ENCODE data around the gene TMCO4. TPM values are rescaled to one million over a fixed set of nuclear protein-coding genes. Genes with fewer than 3 reads are reported as not detected.

Gene TMCO4
- total RNA-seq, 1 donor from 2014 or later: 10.0 TPM

DNA sequence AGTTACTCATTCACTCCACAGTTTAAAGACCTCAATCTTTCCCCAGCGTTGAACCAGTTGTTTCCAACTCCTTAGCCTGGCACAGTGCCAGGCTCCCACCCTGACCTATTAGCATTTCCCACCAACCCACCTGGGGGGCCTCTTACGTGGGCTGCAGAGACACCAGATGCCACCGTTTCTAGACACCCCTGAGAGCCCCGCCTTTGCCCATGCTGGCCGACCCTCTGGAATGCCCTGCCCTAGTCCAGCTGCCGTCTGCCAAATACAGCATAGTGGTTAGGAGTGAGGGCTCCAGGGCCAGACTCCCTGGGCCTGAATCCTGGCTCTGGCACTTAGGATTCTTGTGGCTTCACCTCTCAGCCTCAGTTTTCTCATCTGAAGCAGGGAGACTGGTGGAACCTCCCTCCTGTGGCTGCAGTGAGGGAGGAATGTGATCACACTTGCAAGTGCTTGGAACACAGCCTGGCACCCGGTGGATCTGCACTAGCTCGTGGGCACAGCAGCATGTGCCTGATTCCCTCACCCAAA lies 65.2 kb downstream of the TMCO4 start:
- no peaks in the 10 kb centered on the region for H3K27me3 Mint-ChIP-seq (ENCODE audit: low read depth)
- H3K9me3 Mint-ChIP-seq (ENCODE audit: low read depth): peaks cover 10% of the 10 kb centered on the region
- TF ChIP-seq, protein P1, sequence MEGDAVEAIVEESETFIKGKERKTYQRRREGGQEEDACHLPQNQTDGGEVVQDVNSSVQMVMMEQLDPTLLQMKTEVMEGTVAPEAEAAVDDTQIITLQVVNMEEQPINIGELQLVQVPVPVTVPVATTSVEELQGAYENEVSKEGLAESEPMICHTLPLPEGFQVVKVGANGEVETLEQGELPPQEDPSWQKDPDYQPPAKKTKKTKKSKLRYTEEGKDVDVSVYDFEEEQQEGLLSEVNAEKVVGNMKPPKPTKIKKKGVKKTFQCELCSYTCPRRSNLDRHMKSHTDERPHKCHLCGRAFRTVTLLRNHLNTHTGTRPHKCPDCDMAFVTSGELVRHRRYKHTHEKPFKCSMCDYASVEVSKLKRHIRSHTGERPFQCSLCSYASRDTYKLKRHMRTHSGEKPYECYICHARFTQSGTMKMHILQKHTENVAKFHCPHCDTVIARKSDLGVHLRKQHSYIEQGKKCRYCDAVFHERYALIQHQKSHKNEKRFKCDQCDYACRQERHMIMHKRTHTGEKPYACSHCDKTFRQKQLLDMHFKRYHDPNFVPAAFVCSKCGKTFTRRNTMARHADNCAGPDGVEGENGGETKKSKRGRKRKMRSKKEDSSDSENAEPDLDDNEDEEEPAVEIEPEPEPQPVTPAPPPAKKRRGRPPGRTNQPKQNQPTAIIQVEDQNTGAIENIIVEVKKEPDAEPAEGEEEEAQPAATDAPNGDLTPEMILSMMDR (IDR thresholded peaks at IDR 0.05): no peak
- DNase-seq (ENCODE audit: low spot score): no peak
- H3K36me3 Mint-ChIP-seq (ENCODE audit: low read depth): peaks cover 8% of the 10 kb centered on the region
- peaks cover 40% of the 10 kb centered on the region for H3K4me1 Mint-ChIP-seq (ENCODE audit: low read depth)
- no peak overlapping the region for H3K27ac Mint-ChIP-seq (ENCODE audit: unreplicated experiment)
- no peak overlapping the region for H3K4me3 Mint-ChIP-seq (ENCODE audit: unreplicated experiment)

DNA sequence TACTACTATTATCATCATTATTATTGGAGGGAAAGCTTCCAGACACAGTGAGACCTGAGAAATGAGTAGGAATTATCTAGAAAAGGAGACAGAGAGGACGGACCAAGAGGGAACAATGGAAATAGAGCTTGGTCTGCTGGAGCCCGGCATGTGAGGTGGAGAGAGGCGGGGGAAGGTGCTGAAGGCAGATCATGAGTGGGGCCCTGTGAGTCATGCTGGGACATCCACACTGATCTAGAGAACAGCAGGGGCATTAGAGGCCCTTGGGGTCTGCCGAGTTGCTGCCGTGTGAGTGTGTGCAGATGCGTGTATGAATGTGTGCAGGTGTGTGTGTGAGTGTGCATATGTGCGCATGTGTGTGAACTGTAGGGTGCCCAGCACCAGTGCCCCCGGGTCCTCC lies 65.7 kb downstream of the TMCO4 start:
- H3K36me3 Mint-ChIP-seq (ENCODE audit: low read depth): peaks cover 8% of the 10 kb centered on the region
- H3K27ac Mint-ChIP-seq (ENCODE audit: unreplicated experiment): peak overlapping the region; percentile 14
- peaks cover 10% of the 10 kb centered on the region for H3K9me3 Mint-ChIP-seq (ENCODE audit: low read depth)
- TF ChIP-seq, protein P1 (IDR thresholded peaks at IDR 0.05): no peak
- DNase-seq (ENCODE audit: low spot score): no peak
- H3K27me3 Mint-ChIP-seq (ENCODE audit: low read depth): no peaks in the 10 kb centered on the region
- no peak overlapping the region for H3K4me3 Mint-ChIP-seq (ENCODE audit: unreplicated experiment)
- H3K4me1 Mint-ChIP-seq (ENCODE audit: low read depth): peaks cover 40% of the 10 kb centered on the region

DNA sequence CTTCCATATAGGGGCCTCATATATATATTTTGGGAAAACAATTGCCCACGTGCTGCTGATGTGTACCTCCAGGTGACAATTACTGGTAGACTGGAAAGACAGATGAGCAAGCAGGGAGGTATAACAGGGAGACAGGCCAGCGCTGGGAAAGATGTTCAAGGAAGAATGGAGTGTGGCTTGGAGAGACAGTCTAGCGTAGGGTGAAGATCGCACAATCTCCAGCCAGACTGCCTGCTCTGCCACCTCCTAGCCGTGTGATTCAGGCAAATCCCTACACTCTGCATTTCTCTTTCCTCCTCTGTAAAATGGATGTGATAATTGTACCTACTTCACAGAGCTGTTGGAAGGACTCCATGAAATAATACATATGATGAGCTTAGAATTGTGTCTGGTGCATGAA lies 66.1 kb downstream of the TMCO4 start:
- H3K36me3 Mint-ChIP-seq (ENCODE audit: low read depth): peaks cover 8% of the 10 kb centered on the region
- H3K9me3 Mint-ChIP-seq (ENCODE audit: low read depth): peaks cover 10% of the 10 kb centered on the region
- no peak overlapping the region for H3K4me3 Mint-ChIP-seq (ENCODE audit: unreplicated experiment)
- peaks cover 38% of the 10 kb centered on the region for H3K4me1 Mint-ChIP-seq (ENCODE audit: low read depth)
- DNase-seq (ENCODE audit: low spot score): no peak
- TF ChIP-seq, protein P1 (IDR thresholded peaks at IDR 0.05): no peak
- no peaks in the 10 kb centered on the region for H3K27me3 Mint-ChIP-seq (ENCODE audit: low read depth)
- no peak overlapping the region for H3K27ac Mint-ChIP-seq (ENCODE audit: unreplicated experiment)

DNA sequence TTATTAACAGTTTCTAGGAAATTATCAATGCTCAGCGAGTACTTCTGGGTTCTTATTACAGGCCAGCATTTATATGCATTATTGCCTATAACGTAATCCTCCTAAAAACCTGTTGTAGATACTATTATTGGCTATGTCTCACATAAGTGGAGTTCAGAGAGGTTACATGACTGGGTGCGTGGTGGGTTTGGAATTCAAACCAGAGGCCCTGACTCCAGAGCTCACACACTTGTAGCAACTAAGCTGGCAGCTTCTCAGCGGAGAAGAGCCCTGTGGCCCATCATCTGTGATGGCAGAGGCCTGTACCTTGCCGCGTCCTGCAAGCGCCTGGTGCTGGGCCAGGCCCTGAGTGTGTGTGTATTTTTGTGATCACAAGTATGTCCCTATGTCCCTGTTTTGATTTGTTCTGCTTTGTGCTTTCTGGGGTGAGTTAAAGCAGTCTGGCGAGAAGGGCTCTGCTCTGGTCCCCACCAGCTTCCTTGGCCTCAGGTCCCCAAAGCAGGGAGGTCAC lies 68.3 kb downstream of the TMCO4 start:
- Mint-ChIP-seq H3K27ac (ENCODE audit: unreplicated experiment) (no peak overlapping the region), H3K4me3 (ENCODE audit: unreplicated experiment) (no peak overlapping the region), H3K9me3 (ENCODE audit: low read depth) (peaks cover 10% of the 10 kb centered on the region), H3K4me1 (ENCODE audit: low read depth) (peaks cover 24% of the 10 kb centered on the region), H3K36me3 (ENCODE audit: low read depth) (peaks cover 11% of the 10 kb centered on the region), H3K27me3 (ENCODE audit: low read depth) (no peaks in the 10 kb centered on the region)
- TF ChIP-seq, protein P1 (IDR thresholded peaks at IDR 0.05): no peak
- no peak for DNase-seq (ENCODE audit: low spot score)

DNA sequence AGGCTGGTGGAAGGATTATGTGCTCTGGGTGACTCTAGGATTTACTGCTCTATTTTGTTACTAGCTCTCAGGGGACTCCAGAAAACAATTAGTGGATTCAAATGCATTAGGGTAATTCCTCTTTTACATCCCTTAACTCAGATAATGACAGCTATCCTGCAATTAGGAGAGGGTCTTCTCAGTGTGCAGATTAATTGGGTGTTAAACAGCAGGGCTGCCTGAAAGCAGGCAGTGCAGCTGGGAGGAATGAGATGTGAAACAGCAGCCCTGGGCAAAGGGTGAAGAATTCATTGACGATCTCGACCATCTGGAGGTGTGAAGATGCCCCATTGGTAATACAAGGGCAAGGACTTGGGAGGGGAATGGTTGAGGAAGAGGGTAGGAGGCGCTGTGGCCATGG lies 68.9 kb downstream of the TMCO4 start:
- no peaks in the 10 kb centered on the region for H3K27me3 Mint-ChIP-seq (ENCODE audit: low read depth)
- H3K9me3 Mint-ChIP-seq (ENCODE audit: low read depth): peaks cover 10% of the 10 kb centered on the region
- DNase-seq (ENCODE audit: low spot score): no peak
- H3K4me3 Mint-ChIP-seq (ENCODE audit: unreplicated experiment): no peak overlapping the region
- TF ChIP-seq, protein P1 (IDR thresholded peaks at IDR 0.05): no peak
- peaks cover 18% of the 10 kb centered on the region for H3K4me1 Mint-ChIP-seq (ENCODE audit: low read depth)
- no peak overlapping the region for H3K27ac Mint-ChIP-seq (ENCODE audit: unreplicated experiment)
- peaks cover 11% of the 10 kb centered on the region for H3K36me3 Mint-ChIP-seq (ENCODE audit: low read depth)
